M059J (cell line): ENCODE data around the gene THEM4. TPM values are rescaled to one million over a fixed set of nuclear protein-coding genes. Genes with fewer than 3 reads are reported as not detected.
"Not testable (repeated sequence)": the region's sequence is repeated elsewhere in the genome, so short reads cannot be mapped to it uniquely, and the experiment has no call there.

ENCODE experiments used
- DNase-seq: peaks from one replicate; pipeline ENCODE4 v3.0.0-alpha.2; 2012; ENCODE audit warnings: low read depth
- total RNA-seq: library from RNA; depleted of rRNA; stranded (reverse); fragments of >200 nt; shearing (Covaris generic); gene quantifications from 2 replicates; pipeline ENCODE4 v1.2.3, GENCODE V29; 2014

The THEM4 gene
- total RNA-seq, 1 experiment from 2014 or later, result 8.2 TPM

DNA sequence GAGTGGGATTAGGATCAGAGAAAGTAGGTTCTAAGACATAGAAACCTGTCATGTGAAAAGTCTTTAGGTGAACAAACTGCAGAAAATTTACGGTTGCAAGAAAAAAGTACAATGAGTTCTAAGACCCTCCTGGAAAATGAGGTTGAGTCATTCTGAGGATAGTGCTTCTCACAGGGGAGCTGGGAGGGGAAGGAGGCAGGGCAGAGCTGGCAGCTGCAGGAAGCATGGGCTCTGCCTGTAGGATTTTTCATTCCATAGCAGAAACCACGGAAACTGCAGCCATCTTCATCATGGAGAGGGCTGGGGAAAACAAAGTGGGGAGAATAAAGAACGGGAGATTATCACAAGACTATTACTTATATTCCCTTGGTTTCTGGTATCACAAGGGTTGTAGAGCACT lies 25.8 kb upstream of the THEM4 start:
- DNase-seq, result peak; percentile 17

DNA sequence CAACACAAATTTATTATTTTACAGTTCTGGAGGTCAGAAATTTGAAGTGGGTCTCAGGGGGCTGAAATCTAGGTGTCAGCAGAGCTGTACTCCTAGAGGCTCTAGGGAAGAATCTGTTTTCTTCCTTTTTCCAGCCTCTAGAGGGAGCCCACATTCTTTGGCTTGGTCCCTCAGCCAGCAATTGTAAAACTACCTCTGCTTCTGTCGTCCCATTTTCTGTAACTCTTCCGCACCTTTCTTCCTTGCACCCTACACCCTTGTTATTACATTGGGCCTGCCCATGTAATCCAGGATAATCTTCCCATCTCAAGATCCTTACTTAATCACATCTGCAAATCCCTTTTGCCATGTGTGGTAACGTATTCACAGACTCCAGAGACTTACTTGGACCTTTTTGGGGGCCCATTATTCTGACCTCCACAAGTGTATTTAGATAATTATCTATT lies 24.8 kb upstream of the THEM4 start:
- DNase-seq, result peak; percentile 67

GRCh38 chr1:151924691-151925587 lies 15.6 kb upstream of the THEM4 start:
- DNase-seq, result no peak

DNA sequence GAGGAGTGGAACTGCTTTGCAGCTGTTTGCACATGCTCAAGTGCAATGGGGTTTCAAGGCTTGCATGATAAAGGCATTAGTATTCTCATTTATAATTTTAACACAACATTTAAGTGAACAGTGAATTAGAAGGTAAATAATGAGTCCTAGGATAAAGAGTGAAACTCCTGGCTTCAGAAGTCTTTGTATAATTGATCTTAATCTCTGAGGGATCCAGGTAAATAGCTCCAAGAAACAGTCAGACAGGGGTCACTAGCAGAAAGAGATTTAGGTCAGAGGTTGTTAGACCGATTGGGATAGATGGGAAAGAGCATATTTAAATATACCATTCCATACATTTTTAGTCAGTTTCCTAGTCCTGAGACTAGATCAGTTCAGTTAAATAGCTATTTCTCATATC lies 14.1 kb upstream of the THEM4 start:
- no peak for DNase-seq

DNA sequence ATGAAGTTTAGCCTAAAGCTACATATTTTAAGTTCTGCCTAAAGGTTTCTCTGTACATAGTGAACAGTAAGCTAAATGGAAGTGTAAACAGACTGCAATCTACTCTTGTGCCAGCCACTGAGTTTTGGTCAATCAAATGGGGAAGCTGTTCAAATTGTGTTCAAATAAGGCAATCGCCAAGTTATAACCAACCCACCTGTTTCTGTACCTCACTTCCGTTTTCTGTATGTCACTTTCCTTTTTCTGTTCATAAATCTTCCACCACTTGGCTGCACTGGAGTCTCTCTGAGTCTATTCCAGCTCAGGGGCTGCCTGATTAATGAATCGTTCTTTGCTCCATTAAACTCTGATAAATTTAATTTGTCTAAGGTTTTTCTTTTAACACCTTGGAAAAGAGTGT lies 10.8 kb upstream of the THEM4 start:
- no peak for DNase-seq

DNA sequence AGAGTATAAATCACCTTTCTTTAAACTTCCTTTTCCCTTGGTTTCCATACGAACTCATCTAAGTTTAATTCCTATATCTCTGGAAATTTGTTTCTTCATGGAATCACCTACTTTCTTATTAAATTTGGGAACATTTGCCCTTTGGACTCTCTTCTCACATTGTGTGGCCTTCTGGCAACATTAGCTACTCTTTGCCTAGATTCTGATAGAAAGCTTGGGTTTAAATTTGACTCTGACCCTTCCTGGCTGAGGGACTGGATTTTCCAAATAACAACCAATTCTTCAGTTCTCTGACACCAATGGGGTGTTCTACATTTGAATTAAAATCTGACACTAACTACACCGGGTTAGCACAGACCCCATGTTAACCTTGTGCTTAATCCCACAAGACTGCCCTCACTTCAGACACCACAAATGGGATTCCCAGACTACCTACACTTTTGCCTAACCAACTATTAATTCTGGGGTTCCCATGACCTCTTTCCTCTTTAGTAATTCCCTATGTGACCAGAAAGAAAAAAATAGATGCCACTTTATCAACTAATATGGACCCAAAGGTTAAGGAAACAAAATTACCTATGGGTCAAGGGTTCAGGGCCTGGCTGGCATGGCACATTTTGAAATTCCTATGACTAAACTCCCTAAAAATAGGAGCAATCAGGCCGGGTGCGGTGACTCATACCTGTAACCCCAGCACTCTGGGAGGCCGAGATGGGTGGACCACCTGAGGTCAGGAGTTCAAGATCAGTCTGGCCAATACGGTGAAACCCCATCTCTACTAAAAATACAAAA lies 9.7 kb upstream of the THEM4 start:
- peak; percentile 52 for DNase-seq

DNA sequence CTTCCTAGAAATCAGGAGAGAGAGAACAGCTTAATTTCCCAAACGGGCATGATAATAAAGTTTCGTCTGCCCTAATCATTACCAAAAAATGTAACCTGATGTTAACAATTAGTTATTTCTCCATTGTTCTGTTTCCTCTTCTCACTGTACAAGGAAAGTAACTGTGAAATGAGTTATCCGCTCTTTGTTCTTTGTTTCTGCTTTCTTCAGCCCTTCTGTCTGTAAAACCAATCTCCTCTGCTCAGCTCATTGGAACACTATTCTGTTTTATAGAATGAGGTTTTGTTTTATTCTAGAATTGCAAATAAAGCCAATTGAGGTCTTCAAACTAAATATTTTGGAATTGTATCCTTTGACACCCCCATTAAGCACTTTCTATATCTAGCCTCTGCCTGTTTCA lies 8.8 kb upstream of the THEM4 start:
- no peak for DNase-seq

DNA sequence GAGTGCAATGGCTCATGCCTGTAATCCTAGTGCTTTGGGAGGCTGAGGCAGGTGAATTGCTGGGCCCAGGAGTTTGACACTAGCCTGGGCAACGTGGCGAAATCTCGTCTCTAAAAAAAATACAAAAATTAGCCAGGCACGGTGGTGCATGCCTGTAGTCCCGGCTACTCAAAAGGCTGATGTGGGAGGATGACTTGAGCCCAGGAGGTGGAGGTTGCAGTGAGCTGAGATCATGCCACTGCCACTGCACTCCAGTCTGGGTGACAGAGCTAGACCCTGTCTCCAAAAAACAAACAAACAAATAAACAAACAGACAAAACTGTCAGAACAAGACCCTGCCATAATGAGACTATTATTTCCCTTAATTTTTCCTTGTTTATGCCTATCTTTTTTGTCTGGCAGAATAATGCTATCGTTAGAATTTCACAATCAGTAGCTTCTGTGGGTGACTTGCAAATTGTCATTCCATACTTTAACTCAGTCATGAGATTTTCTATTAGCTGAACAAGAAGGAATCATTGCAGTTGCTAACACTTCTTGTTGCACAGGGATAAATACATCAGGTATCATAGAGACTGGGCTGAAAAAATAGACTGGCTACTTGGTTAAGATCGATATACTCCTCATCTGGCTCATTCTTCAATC lies 7.5 kb upstream of the THEM4 start:
- DNase-seq, result no peak

- DNase-seq, result no peak
Measured at GRCh38 chr1:151915061-151915686, 5.9 kb upstream of the THEM4 start.

- DNase-seq, result no peak
Measured at GRCh38 chr1:151914076-151914475, 4.8 kb upstream of the THEM4 start.

- no peak for DNase-seq
Measured at GRCh38 chr1:151912973-151913372, 3.7 kb upstream of the THEM4 start.

- no peak for DNase-seq
Measured at GRCh38 chr1:151908228-151908691, 1.1 kb downstream of the THEM4 start.

DNA sequence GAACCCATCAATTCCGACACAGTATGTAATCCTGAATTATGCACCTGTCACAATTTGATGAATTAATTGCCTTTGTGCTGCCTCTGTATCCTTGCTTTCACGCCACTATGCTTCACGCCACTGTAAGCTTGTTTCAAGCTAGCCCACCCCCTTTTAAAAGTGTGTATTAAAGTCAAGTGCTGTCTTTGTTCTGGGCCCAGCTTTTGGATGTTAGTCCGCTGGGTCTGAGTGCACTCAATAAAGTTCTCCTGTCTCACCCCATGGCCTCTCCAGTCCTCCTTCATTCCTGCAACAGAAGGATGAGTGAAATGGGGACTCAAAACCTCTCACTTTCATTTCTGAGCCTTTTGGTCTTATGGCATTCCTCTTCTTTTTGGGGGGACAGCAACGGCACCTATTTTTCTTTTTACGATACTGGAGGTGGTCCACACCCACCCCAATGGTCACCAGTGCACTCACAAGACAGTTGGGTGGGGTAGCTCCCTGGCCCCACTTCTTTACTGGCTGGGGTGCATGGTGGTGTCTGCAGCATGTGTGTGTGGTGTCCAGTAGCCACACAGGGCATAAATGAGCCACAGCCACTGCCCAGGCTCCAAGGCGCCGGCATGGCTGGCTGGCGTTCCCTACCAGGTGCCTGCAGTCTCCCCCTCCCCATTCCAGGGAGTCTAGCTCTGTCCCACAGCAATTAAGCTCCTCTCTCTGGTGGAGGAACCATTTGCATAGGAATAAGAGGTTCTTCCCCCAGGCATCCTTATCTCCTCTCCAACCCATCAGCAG lies 1.8 kb downstream of the THEM4 start:
- no peak for DNase-seq

- not testable (repeated sequence) for DNase-seq
Measured at GRCh38 chr1:151906324-151906645, 3.0 kb downstream of the THEM4 start.

DNA sequence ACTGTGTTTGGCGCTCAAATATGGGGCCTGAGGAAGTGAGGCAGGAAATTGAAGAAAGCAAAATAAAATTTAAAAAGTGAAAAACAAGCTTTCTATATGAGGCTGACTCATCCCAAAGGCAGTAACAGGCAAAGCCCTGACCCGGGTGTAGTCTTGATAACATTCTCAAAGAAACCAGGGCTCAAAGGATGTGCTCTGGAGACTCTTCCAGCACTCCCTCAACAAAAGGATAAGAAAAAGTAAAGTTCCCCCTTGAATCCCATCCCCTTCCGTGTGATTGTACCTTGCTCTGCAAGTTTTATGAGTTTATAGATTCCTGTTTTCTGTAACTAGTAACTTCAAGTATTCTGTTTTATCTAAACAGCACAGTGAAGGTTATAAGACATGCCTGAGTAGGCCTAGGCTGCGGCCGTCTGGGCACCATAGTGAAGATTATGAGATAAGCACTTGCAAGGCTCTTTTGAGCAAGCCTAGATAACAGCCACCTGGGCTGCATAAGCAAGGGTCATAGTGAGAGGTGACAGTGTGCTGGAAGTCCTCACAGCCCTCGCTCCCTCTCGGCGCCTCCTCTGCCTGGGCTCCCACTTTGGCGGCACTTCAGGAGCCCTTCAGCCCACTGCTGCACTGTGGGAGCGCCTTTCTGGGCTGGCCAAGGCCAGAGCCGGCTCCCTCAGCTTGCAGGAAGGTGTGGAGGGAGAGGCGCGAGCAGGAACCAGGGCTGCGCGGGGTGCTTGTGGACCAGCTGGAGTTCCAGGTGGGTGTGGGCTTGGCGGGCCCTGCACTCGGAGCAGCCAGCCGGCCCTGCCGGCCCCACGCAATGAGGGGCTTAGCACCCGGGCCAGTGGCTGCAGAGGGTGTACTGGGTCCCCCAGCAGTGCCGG lies 3.6 kb downstream of the THEM4 start:
- DNase-seq, result not testable (repeated sequence)

- no peak for DNase-seq
Measured at GRCh38 chr1:151905070-151905442, 4.3 kb downstream of the THEM4 start.

GRCh38 chr1:151902858-151903257 lies 6.5 kb downstream of the THEM4 start:
- no peak for DNase-seq

GRCh38 chr1:151900804-151901203 lies 8.5 kb downstream of the THEM4 start:
- not testable (repeated sequence) for DNase-seq

DNA sequence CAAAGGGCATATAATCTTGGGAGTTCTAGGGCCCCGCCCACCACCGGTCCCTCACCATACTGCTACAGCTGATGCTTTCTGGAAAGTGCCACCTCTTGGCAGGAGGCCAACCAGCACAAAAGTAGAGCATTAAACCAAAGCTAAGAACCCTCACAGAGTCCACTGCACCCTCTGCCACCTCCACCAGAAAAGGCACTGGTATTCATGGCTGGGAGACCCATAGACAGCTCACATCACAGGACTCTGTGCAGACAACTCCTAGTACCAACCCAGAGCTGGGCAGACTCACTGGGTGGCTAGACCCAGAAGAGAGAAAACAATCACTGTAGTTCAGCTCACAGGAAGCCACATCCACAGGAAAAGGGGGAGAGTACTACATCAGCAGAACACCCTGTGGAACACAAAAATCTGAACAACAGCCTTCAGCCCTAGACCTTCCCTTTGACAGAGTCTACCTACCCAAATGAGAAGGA lies 10.8 kb downstream of the THEM4 start:
- DNase-seq, result peak; percentile 51

DNA sequence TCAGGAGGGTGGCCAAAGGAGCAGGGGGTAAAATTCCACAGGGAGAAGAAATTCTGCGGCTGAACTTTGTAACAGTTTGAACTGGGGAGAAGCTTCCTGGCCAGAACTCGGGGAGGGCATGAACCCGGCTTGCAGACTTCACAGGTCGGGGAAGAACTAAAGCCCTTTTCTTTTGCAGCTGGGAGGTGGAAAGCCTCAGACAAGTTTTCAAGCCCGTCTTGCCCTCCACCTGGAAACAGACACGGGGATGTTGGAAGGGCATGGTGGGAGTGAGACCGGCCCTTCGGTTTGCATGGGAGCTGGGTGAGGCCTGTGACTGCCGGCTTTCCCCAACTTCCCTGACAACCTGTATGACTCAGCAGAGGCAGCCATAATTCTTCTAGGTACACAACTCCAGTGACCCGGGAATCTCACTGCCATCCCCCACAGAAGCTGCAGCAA lies 11.3 kb downstream of the THEM4 start:
- DNase-seq, result no peak
